Stimulated activated CD8-positive, alpha-beta memory T cell treated with anti-CD3 and anti-CD28 coated beads, Interleukin-2, amount 100 ng/mL, for 48 hours (primary cell): ENCODE measurements around the gene IFNK.

Experiments
- DNase-seq, 2 donors: peaks; one replicate each; pipeline ENCODE4 v3.0.0-alpha.2; 2020; ENCODE audit warnings: low read depth in 2 of 2

The IFNK gene

GRCh38 chr9:27538647-27539046 is 14.6 kb downstream of the IFNK start:
- no peak for DNase-seq

GRCh38 chr9:27539479-27540441 is 15.7 kb downstream of the IFNK start:
- DNase-seq: no peak

- DNase-seq: no peak
Measured at GRCh38 chr9:27540502-27540901, 16.4 kb downstream of the IFNK start.

- DNase-seq: no peak
Measured at GRCh38 chr9:27541740-27542139, 17.6 kb downstream of the IFNK start.

GRCh38 chr9:27542508-27542907 is 18.4 kb downstream of the IFNK start:
- DNase-seq: no peak

GRCh38 chr9:27545471-27545870 is 21.4 kb downstream of the IFNK start:
- DNase-seq: no peak

- DNase-seq: no peak
Measured at GRCh38 chr9:27548055-27548741, 24.1 kb downstream of the IFNK start.

GRCh38 chr9:27549196-27549755 is 25.2 kb downstream of the IFNK start:
- no peak for DNase-seq

GRCh38 chr9:27554712-27555111 is 30.6 kb downstream of the IFNK start:
- DNase-seq: no peak

- DNase-seq: no peak
Measured at GRCh38 chr9:27556470-27556869, 32.4 kb downstream of the IFNK start.

- no peak for DNase-seq
Measured at GRCh38 chr9:27558307-27558706, 34.2 kb downstream of the IFNK start.

- DNase-seq: no peak
Measured at GRCh38 chr9:27560457-27560856, 36.4 kb downstream of the IFNK start.

- DNase-seq: no peak
Measured at GRCh38 chr9:27561685-27562084, 37.6 kb downstream of the IFNK start.

- no peak for DNase-seq
Measured at GRCh38 chr9:27563738-27564430, 39.8 kb downstream of the IFNK start.

GRCh38 chr9:27564670-27565069 is 40.6 kb downstream of the IFNK start:
- no peak for DNase-seq

- DNase-seq: no peak
Measured at GRCh38 chr9:27565696-27566095, 41.6 kb downstream of the IFNK start.

- DNase-seq: no peak
Measured at GRCh38 chr9:27566118-27566517, 42.0 kb downstream of the IFNK start.

- no peak for DNase-seq
Measured at GRCh38 chr9:27569406-27569805, 45.3 kb downstream of the IFNK start.

- no peak for DNase-seq
Measured at GRCh38 chr9:27571011-27571410, 46.9 kb downstream of the IFNK start.

GRCh38 chr9:27572061-27572460 is 48.0 kb downstream of the IFNK start:
- DNase-seq: no peak

GRCh38 chr9:27572566-27572917 is 48.5 kb downstream of the IFNK start:
- DNase-seq: peak in 1 of 2 donors; percentile 40
